DND-41 (cell line): ENCODE results near the gene SLC25A19.

ENCODE experiments used
- ATAC-seq: fragments of 200-7000 bp; cut with Tn5 transposase; 3 replicates; pipeline ENCODE4 v1.9.1; 2021; ENCODE audit warnings: low read depth; ENCODE audit not compliant: insufficient read depth
- DNase-seq: peaks from one replicate; pipeline ENCODE4 v3.0.0-alpha.2; 2020
- H2AFZ ChIP-seq: 2 replicates; pipeline ENCODE4 v1.6.0; 2012; ENCODE audit warnings: low read depth, low read length
- H3K27ac ChIP-seq: 2 replicates; pipeline ENCODE4 v1.5.1; 2012; ENCODE audit warnings: low read length, inconsistent platforms
- H3K27me3 ChIP-seq: fragments of 200-600 bp; sonication (generic); 2 replicates; pipeline ENCODE4 v1.6.0; 2012; ENCODE audit warnings: low read length, mild to moderate bottlenecking, inconsistent platforms; ENCODE audit not compliant: insufficient read depth, poor library complexity
- H3K36me3 ChIP-seq: 2 replicates; pipeline ENCODE4 v1.5.1; 2012; ENCODE audit warnings: low read length, inconsistent platforms; ENCODE audit not compliant: insufficient read depth
- H3K4me1 ChIP-seq: 2 replicates; pipeline ENCODE4 v1.5.1; 2012; ENCODE audit warnings: mild to moderate bottlenecking, low read length; ENCODE audit not compliant: insufficient read depth
- H3K4me2 ChIP-seq: 2 replicates; pipeline ENCODE4 v1.6.0; 2012; ENCODE audit warnings: mild to moderate bottlenecking, moderate library complexity, low read length, inconsistent platforms; ENCODE audit not compliant: insufficient read depth
- H3K4me3 ChIP-seq, 2 experiments: fragments of 200-600 bp in 1 of 2; shearing (Covaris generic) in 1 of 2; 2 replicates each; pipeline ENCODE4 v1.5.1; 2012 to 2016; ENCODE audit warnings: inconsistent platforms in 2 of 2, low read length in 2 of 2, mild to moderate bottlenecking in 2 of 2, low read depth in 1 of 2, moderate library complexity in 1 of 2
- H3K79me2 ChIP-seq: 2 replicates; pipeline ENCODE4 v1.6.0; 2012; ENCODE audit warnings: low read length, inconsistent platforms; ENCODE audit not compliant: insufficient read depth
- H3K9ac ChIP-seq: 2 replicates; pipeline ENCODE4 v1.6.0; 2012; ENCODE audit warnings: low read depth, mild to moderate bottlenecking, inconsistent platforms, low read length, moderate library complexity
- H3K9me3 ChIP-seq: 2 replicates; pipeline ENCODE4 v1.5.1; 2012; ENCODE audit warnings: low read length, moderate library complexity, mild to moderate bottlenecking, inconsistent platforms; ENCODE audit not compliant: insufficient read depth, severe bottlenecking
- H4K20me1 ChIP-seq: 2 replicates; pipeline ENCODE4 v1.6.0; 2012; ENCODE audit warnings: low read length; ENCODE audit not compliant: insufficient read depth
- CTCF ChIP-seq: IDR thresholded peaks from 2 replicates; pipeline ENCODE4 v1.5.1; 2012; ENCODE audit warnings: borderline replicate concordance, low read length, moderate library complexity, mild to moderate bottlenecking; ENCODE audit not compliant: poor library complexity, severe bottlenecking; ENCODE audit errors: extremely low read depth
- EZH2 ChIP-seq: IDR thresholded peaks from 3 replicates; pipeline ENCODE4 v1.6.1; 2012; ENCODE audit warnings: borderline replicate concordance, low read depth, mild to moderate bottlenecking, moderate library complexity, low read length, inconsistent platforms; ENCODE audit not compliant: severe bottlenecking

The SLC25A19 gene

GRCh38 chr17:75289115-75289831 is at the start of gene SLC25A19:
Gene SLC25A19 (minus strand): TSS chr17:75289433. CDS start chr17:75286764, 2,669 bp downstream.
- peak within 1 kb of the TSS; percentile 66 for H3K9ac ChIP-seq
- peak within 1 kb of the TSS; percentile 67 to 88 for H3K4me3 ChIP-seq
- H3K4me2 ChIP-seq, result peak within 1 kb of the TSS; percentile 90
- peaks cover 24% of the 10 kb centered on the region for H3K4me1 ChIP-seq
- peak within 1 kb of the TSS; percentile 91 for H3K27ac ChIP-seq
- TF ChIP-seq CTCF (peak; percentile 75), EZH2 (no peak)
- ATAC-seq (peak; percentile 94), DNase-seq (peak; percentile 99)
- H3K27me3 ChIP-seq, result no peaks in the 10 kb centered on the region
- peaks cover 34% of the 10 kb centered on the region for H3K79me2 ChIP-seq
- no peaks in the 10 kb centered on the region; the same call in 1 of the 2 replicates for H4K20me1 ChIP-seq
- no peaks in the 10 kb centered on the region for H3K9me3 ChIP-seq
- peak within 1 kb of the TSS; percentile 90 for H2AFZ ChIP-seq
- H3K36me3 ChIP-seq, result peaks cover 30% of the 10 kb centered on the region

- H3K4me2 ChIP-seq, result peak overlapping the region; percentile 58
- no peaks in the 10 kb centered on the region for H3K27me3 ChIP-seq
- peak overlapping the region; percentile 95 for H3K27ac ChIP-seq
- ATAC-seq, result peak; percentile 78
- DNase-seq, result peak; percentile 59
- no peaks in the 10 kb centered on the region for H3K9me3 ChIP-seq
- H3K79me2 ChIP-seq, result peaks cover 73% of the 10 kb centered on the region
- no peaks in the 10 kb centered on the region for H4K20me1 ChIP-seq
- H3K4me3 ChIP-seq, result peak overlapping the region in 1 of 2 experiments; percentile 37; a peak in 2 of 4 replicates
- no peak overlapping the region for H2AFZ ChIP-seq
- peak overlapping the region; percentile 57 for H3K9ac ChIP-seq
- peaks cover 18% of the 10 kb centered on the region for H3K36me3 ChIP-seq
- no peak for TF ChIP-seq EZH2
- no peak for TF ChIP-seq CTCF
- peaks cover 91% of the 10 kb centered on the region for H3K4me1 ChIP-seq
These were observed 49.1 kb upstream of the SLC25A19 start for GRCh38 chr17:75338335-75338734.

GRCh38 chr17:75335315-75335714 is 46.1 kb upstream of the SLC25A19 start:
- no peak overlapping the region for H2AFZ ChIP-seq
- no peak overlapping the region for H3K4me3 ChIP-seq
- H3K27me3 ChIP-seq, result no peaks in the 10 kb centered on the region
- TF ChIP-seq CTCF, result no peak
- no peak for TF ChIP-seq EZH2
- H3K9ac ChIP-seq, result no peak overlapping the region
- no peaks in the 10 kb centered on the region for H3K9me3 ChIP-seq
- H3K4me2 ChIP-seq, result no peak overlapping the region
- no peak for DNase-seq
- ATAC-seq, result no peak
- peaks cover 85% of the 10 kb centered on the region for H3K4me1 ChIP-seq
- H4K20me1 ChIP-seq, result no peaks in the 10 kb centered on the region
- H3K36me3 ChIP-seq, result peaks cover 36% of the 10 kb centered on the region
- H3K27ac ChIP-seq, result peak overlapping the region; percentile 88
- H3K79me2 ChIP-seq, result peaks cover 73% of the 10 kb centered on the region
